SIG-M5 (cell line): Measurements from ENCODE around the gene MCF2L2.

Source experiments
- DNase-seq: peaks from one replicate; lab custom pipeline; 2025; lab: John Stamatoyannopoulos, UW

The MCF2L2 gene

GRCh38 chr3:183265834-183266417 lies 162.5 kb downstream of the MCF2L2 start:
- DNase-seq, result no peak

- DNase-seq, result no peak
Observed at GRCh38 chr3:183265157-183265642, 163.2 kb downstream of the MCF2L2 start.

- no peak for DNase-seq
Observed at GRCh38 chr3:183264268-183264667, 164.2 kb downstream of the MCF2L2 start.

GRCh38 chr3:183262875-183263378 lies 165.5 kb downstream of the MCF2L2 start:
- DNase-seq, result no peak

- DNase-seq, result no peak
Observed at GRCh38 chr3:183261151-183261724, 167.2 kb downstream of the MCF2L2 start.

- peak; percentile 95 for DNase-seq
Observed at GRCh38 chr3:183260167-183260904, 168.1 kb downstream of the MCF2L2 start.

- DNase-seq, result no peak
Observed at GRCh38 chr3:183259621-183260020, 168.8 kb downstream of the MCF2L2 start.

- DNase-seq, result no peak
Observed at GRCh38 chr3:183259087-183259486, 169.3 kb downstream of the MCF2L2 start.

GRCh38 chr3:183255348-183255730 lies 173.1 kb downstream of the MCF2L2 start:
- no peak for DNase-seq

- DNase-seq, result no peak
Observed at GRCh38 chr3:183254487-183255347, 173.7 kb downstream of the MCF2L2 start.

- DNase-seq, result no peak
Observed at GRCh38 chr3:183253528-183254486, 174.6 kb downstream of the MCF2L2 start.

- no peak for DNase-seq
Observed at GRCh38 chr3:183252973-183253527, 175.4 kb downstream of the MCF2L2 start, which contains the start of gene B3GNT5. Gene B3GNT5, plus strand, starts transcription at chr3:183253253. Its CDS starts 16,546 bp downstream, at chr3:183269799.

- no peak for DNase-seq
Observed at GRCh38 chr3:183252118-183252782, 176.2 kb downstream of the MCF2L2 start.

- no peak for DNase-seq
Observed at GRCh38 chr3:183249006-183249718, 179.3 kb downstream of the MCF2L2 start.

- DNase-seq, result no peak
Observed at GRCh38 chr3:183247011-183247589, 181.3 kb downstream of the MCF2L2 start.

- no peak for DNase-seq
Observed at GRCh38 chr3:183244981-183245476, 183.4 kb downstream of the MCF2L2 start.

GRCh38 chr3:183244219-183244618 lies 184.2 kb downstream of the MCF2L2 start:
- DNase-seq, result peak; percentile 16

- DNase-seq, result no peak
Observed at GRCh38 chr3:183242431-183242830, 186.0 kb downstream of the MCF2L2 start.

GRCh38 chr3:183239046-183239445 lies 189.4 kb downstream of the MCF2L2 start:
- DNase-seq, result no peak
